Measurements from ENCODE around the gene USP33.

Gene USP33

GRCh38 chr1:77668924-77669449, 90.7 kb downstream of the USP33 start:
- H3K27ac ChIP-seq, result no peak overlapping the region

GRCh38 chr1:77664939-77665516, 94.6 kb downstream of the USP33 start:
- H3K27ac ChIP-seq, result no peak overlapping the region
- TF ChIP-seq ZFX (IDR thresholded peaks at IDR 0.05) (no peak), CTCF (conservative IDR thresholded peaks at IDR 0.05) (no peak)

More at GRCh38 chr1:77668924-77669449, 90.7 kb downstream of the USP33 start:
- TF ChIP-seq CTCF (conservative IDR thresholded peaks at IDR 0.05) (no peak), ZFX (IDR thresholded peaks at IDR 0.05) (no peak)

- H3K27ac ChIP-seq, result no peak overlapping the region
- no peak for TF ChIP-seq CTCF (conservative IDR thresholded peaks at IDR 0.05)
- TF ChIP-seq ZFX (IDR thresholded peaks at IDR 0.05), result no peak
Observed at GRCh38 chr1:77661696-77662095, 98.0 kb downstream of the USP33 start.

- TF ChIP-seq ZFX (IDR thresholded peaks at IDR 0.05) (no peak), CTCF (conservative IDR thresholded peaks at IDR 0.05) (no peak)
- no peak overlapping the region for H3K27ac ChIP-seq
Observed at GRCh38 chr1:77659879-77660593, 99.6 kb downstream of the USP33 start.

GRCh38 chr1:77658271-77658670, 101.4 kb downstream of the USP33 start:
- no peak overlapping the region for H3K27ac ChIP-seq
- TF ChIP-seq ZFX (IDR thresholded peaks at IDR 0.05), result no peak
- TF ChIP-seq CTCF (conservative IDR thresholded peaks at IDR 0.05), result no peak

GRCh38 chr1:77655431-77655974, 104.1 kb downstream of the USP33 start:
- H3K27ac ChIP-seq, result no peak overlapping the region
- TF ChIP-seq CTCF (conservative IDR thresholded peaks at IDR 0.05) (no peak), ZFX (IDR thresholded peaks at IDR 0.05) (no peak)

- TF ChIP-seq ZFX (IDR thresholded peaks at IDR 0.05) (no peak), CTCF (conservative IDR thresholded peaks at IDR 0.05) (no peak)
- H3K27ac ChIP-seq, result no peak overlapping the region
Observed at GRCh38 chr1:77652970-77653516, 106.6 kb downstream of the USP33 start.
